ENCODE data around the gene VEGFA.

GRCh38 chr6:43833223-43833995 lies 63.4 kb downstream of the VEGFA start:
- TF ChIP-seq YY1 (IDR thresholded peaks at IDR 0.05; ENCODE audit: insufficient read depth, insufficient read length) = no peak
- no peak for TF ChIP-seq ZNF274 (IDR thresholded peaks at IDR 0.05; ENCODE audit: low read depth, low read length)

Data from NT2/D1 (cell line).